Measurements from ENCODE around the gene OPCML. TPM values are rescaled to one million over a fixed set of nuclear protein-coding genes. Genes with fewer than 3 reads are reported as not detected.

Gene OPCML
- total and polyA plus RNA-seq, 2 donors (not counting 1 experiment from before 2014, with no cell fraction given): 0.99 to 2.8 TPM

GRCh38 chr11:132405728-132406127 lies 1126.6 kb downstream of the OPCML start:
- H3K36me3 ChIP-seq (ENCODE audit: control insufficient read depth, insufficient read depth, low read length): no peaks in the 10 kb centered on the region
- no peak overlapping the region for H3K4me3 ChIP-seq (replicated peaks in 1 of 4; ENCODE audit: control extremely low read depth in 1 of 4, insufficient read depth in 1 of 4, low read depth in 3 of 4, low read length in 4 of 4)
- H3K27me3 ChIP-seq (ENCODE audit: control insufficient read depth, insufficient read depth, low read length): no peaks in the 10 kb centered on the region
- H4K20me1 ChIP-seq (ENCODE audit: control insufficient read depth, extremely low read depth, insufficient read depth, low read length): no peaks in the 10 kb centered on the region
- no peaks in the 10 kb centered on the region for H3K4me1 ChIP-seq (ENCODE audit: control insufficient read depth, extremely low read depth, insufficient read depth, low read length)
- no peak overlapping the region for H2AFZ ChIP-seq (ENCODE audit: low read length)
- no peaks in the 10 kb centered on the region for H3K9me3 ChIP-seq (ENCODE audit: control insufficient read depth, insufficient read depth, low read depth, low read length)
- H3K79me2 ChIP-seq (ENCODE audit: control insufficient read depth, insufficient read depth, low read length): no peaks in the 10 kb centered on the region
- TF ChIP-seq, protein P1, sequence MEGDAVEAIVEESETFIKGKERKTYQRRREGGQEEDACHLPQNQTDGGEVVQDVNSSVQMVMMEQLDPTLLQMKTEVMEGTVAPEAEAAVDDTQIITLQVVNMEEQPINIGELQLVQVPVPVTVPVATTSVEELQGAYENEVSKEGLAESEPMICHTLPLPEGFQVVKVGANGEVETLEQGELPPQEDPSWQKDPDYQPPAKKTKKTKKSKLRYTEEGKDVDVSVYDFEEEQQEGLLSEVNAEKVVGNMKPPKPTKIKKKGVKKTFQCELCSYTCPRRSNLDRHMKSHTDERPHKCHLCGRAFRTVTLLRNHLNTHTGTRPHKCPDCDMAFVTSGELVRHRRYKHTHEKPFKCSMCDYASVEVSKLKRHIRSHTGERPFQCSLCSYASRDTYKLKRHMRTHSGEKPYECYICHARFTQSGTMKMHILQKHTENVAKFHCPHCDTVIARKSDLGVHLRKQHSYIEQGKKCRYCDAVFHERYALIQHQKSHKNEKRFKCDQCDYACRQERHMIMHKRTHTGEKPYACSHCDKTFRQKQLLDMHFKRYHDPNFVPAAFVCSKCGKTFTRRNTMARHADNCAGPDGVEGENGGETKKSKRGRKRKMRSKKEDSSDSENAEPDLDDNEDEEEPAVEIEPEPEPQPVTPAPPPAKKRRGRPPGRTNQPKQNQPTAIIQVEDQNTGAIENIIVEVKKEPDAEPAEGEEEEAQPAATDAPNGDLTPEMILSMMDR (conservative IDR thresholded peaks at IDR 0.05 in 1 of 2, IDR thresholded peaks at IDR 0.05 in 1 of 2; ENCODE audit: low read depth in 1 of 2, low read length in 2 of 2): no peak
- no peak for TF ChIP-seq EZH2 (IDR thresholded peaks at IDR 0.05; ENCODE audit: low read length, missing control alignments)
- DNase-seq (ENCODE audit: low read depth in 2 of 2): peak in 1 of 2 donors; percentile 12
- H3K27ac ChIP-seq (ENCODE audit: insufficient read depth, low read length): no peak overlapping the region
- H3K9ac ChIP-seq (ENCODE audit: insufficient read depth, low read length): no peak overlapping the region
- no peak overlapping the region for H3K4me2 ChIP-seq (ENCODE audit: extremely low read depth, insufficient read depth, low read length)

- H3K79me2 ChIP-seq (ENCODE audit: control insufficient read depth, insufficient read depth, low read length): no peaks in the 10 kb centered on the region
- peak; percentile 6 to 59 for DNase-seq (ENCODE audit: low read depth in 2 of 2)
- H3K27ac ChIP-seq (ENCODE audit: insufficient read depth, low read length): no peak overlapping the region
- no peaks in the 10 kb centered on the region for H3K27me3 ChIP-seq (ENCODE audit: control insufficient read depth, insufficient read depth, low read length)
- no peaks in the 10 kb centered on the region for H3K4me1 ChIP-seq (ENCODE audit: control insufficient read depth, extremely low read depth, insufficient read depth, low read length)
- H3K9me3 ChIP-seq (ENCODE audit: control insufficient read depth, insufficient read depth, low read depth, low read length): no peaks in the 10 kb centered on the region
- H2AFZ ChIP-seq (ENCODE audit: low read length): no peak overlapping the region
- H3K36me3 ChIP-seq (ENCODE audit: control insufficient read depth, insufficient read depth, low read length): no peaks in the 10 kb centered on the region
- H3K4me2 ChIP-seq (ENCODE audit: extremely low read depth, insufficient read depth, low read length): no peak overlapping the region
- TF ChIP-seq EZH2 (IDR thresholded peaks at IDR 0.05; ENCODE audit: low read length, missing control alignments): no peak
- TF ChIP-seq, protein P1 (conservative IDR thresholded peaks at IDR 0.05 in 1 of 2, IDR thresholded peaks at IDR 0.05 in 1 of 2; ENCODE audit: low read depth in 1 of 2, low read length in 2 of 2): peak; percentile 28 to 38
- H3K4me3 ChIP-seq (replicated peaks in 1 of 4; ENCODE audit: control extremely low read depth in 1 of 4, insufficient read depth in 1 of 4, low read depth in 3 of 4, low read length in 4 of 4): no peak overlapping the region
- H3K9ac ChIP-seq (ENCODE audit: insufficient read depth, low read length): no peak overlapping the region
- H4K20me1 ChIP-seq (ENCODE audit: control insufficient read depth, extremely low read depth, insufficient read depth, low read length): no peaks in the 10 kb centered on the region
Measured at GRCh38 chr11:132402071-132402684, 1130.1 kb downstream of the OPCML start.

DNA sequence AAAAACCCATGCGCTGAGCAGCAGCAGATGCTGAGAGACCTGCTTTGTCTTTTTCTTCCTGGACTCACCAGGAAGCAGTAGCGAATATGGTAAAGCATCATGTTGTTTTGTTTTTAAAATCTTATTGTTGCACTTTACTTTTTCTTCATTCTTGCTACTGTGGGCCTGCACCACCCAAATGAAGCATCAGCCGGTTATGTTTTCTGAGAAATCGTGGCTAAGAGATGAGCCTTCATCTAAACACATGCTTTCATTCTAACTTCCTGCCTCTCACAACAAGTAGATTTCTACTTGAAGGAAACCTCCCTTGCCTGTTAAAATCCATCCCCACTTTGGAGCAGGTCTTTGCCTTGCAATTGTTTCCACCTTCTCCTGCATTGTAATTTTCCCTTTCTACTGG lies 1136.0 kb downstream of the OPCML start:
- H2AFZ ChIP-seq (ENCODE audit: low read length): no peak overlapping the region
- no peak overlapping the region for H3K9ac ChIP-seq (ENCODE audit: insufficient read depth, low read length)
- H3K36me3 ChIP-seq (ENCODE audit: control insufficient read depth, insufficient read depth, low read length): no peaks in the 10 kb centered on the region
- DNase-seq (ENCODE audit: low read depth in 2 of 2): no peak
- TF ChIP-seq, protein P1 (conservative IDR thresholded peaks at IDR 0.05 in 1 of 2, IDR thresholded peaks at IDR 0.05 in 1 of 2; ENCODE audit: low read depth in 1 of 2, low read length in 2 of 2): no peak
- TF ChIP-seq EZH2 (IDR thresholded peaks at IDR 0.05; ENCODE audit: low read length, missing control alignments): no peak
- H3K4me2 ChIP-seq (ENCODE audit: extremely low read depth, insufficient read depth, low read length): no peak overlapping the region
- H3K27ac ChIP-seq (ENCODE audit: insufficient read depth, low read length): no peak overlapping the region
- no peak overlapping the region for H3K4me3 ChIP-seq (replicated peaks in 1 of 4; ENCODE audit: control extremely low read depth in 1 of 4, insufficient read depth in 1 of 4, low read depth in 3 of 4, low read length in 4 of 4)
- no peaks in the 10 kb centered on the region for H3K79me2 ChIP-seq (ENCODE audit: control insufficient read depth, insufficient read depth, low read length)
- no peaks in the 10 kb centered on the region for H3K9me3 ChIP-seq (ENCODE audit: control insufficient read depth, insufficient read depth, low read depth, low read length)
- H4K20me1 ChIP-seq (ENCODE audit: control insufficient read depth, extremely low read depth, insufficient read depth, low read length): no peaks in the 10 kb centered on the region
- no peaks in the 10 kb centered on the region for H3K27me3 ChIP-seq (ENCODE audit: control insufficient read depth, insufficient read depth, low read length)
- H3K4me1 ChIP-seq (ENCODE audit: control insufficient read depth, extremely low read depth, insufficient read depth, low read length): no peaks in the 10 kb centered on the region
